Neural progenitor cell (in vitro differentiated cells): ENCODE results near the gene SURF4. TPM values are rescaled to one million over a fixed set of nuclear protein-coding genes. Genes with fewer than 3 reads are reported as not detected.

ENCODE experiments used
- DNase-seq: peaks from one replicate; pipeline ENCODE4 v3.0.0-alpha.2; 2016; ENCODE audit warnings: low spot score
- H2AFZ ChIP-seq: fragments of 200-600 bp; sonication (generic); replicated peaks from 2 replicates; pipeline ENCODE4 v1.6.1; 2016; ENCODE audit warnings: antibody characterized with exemption
- H3F3A ChIP-seq: fragments of 200-600 bp; sonication (generic); 2 replicates; pipeline ENCODE4 v1.6.1; 2016; ENCODE audit warnings: antibody characterized with exemption, low read depth
- H3K27ac ChIP-seq: fragments of 200-600 bp; sonication (generic); 2 replicates; pipeline ENCODE4 v1.5.1; 2016; ENCODE audit warnings: mild to moderate bottlenecking
- H3K27me3 ChIP-seq: fragments of 200-600 bp; sonication (generic); 2 replicates; pipeline ENCODE4 v1.6.1; 2016; ENCODE audit warnings: mild to moderate bottlenecking, moderate library complexity
- H3K36me3 ChIP-seq: fragments of 200-600 bp; sonication (generic); 2 replicates; pipeline ENCODE4 v1.5.1; 2016
- H3K4me1 ChIP-seq: fragments of 200-600 bp; sonication (generic); 2 replicates; pipeline ENCODE4 v1.6.1; 2016; ENCODE audit warnings: mixed run types
- H3K4me2 ChIP-seq: fragments of 200-600 bp; sonication (generic); 2 replicates; pipeline ENCODE4 v1.6.1; 2016
- H3K4me3 ChIP-seq: fragments of 200-600 bp; sonication (generic); 2 replicates; pipeline ENCODE4 v1.5.1; 2016
- H3K79me2 ChIP-seq: fragments of 200-600 bp; sonication (generic); 2 replicates; pipeline ENCODE4 v1.6.1; 2016; ENCODE audit warnings: low read depth
- H3K9ac ChIP-seq: fragments of 200-600 bp; sonication (generic); 2 replicates; pipeline ENCODE4 v1.6.1; 2016
- H3K9me3 ChIP-seq: fragments of 200-600 bp; sonication (generic); 2 replicates; pipeline ENCODE4 v1.5.1; 2016; ENCODE audit warnings: low read depth
- H4K20me1 ChIP-seq: fragments of 200-600 bp; sonication (generic); 2 replicates; pipeline ENCODE4 v1.6.1; 2016; ENCODE audit warnings: low read depth
- H3K27ac Mint-ChIP-seq: 3 replicates; pipeline ENCODE4 v1.8.0; 2021; ENCODE audit warnings: mixed read lengths
- H3K27me3 Mint-ChIP-seq: 2 replicates; pipeline ENCODE4 v1.8.0; 2022; ENCODE audit warnings: low read depth, mild to moderate bottlenecking, inconsistent platforms, moderate library complexity, mixed read lengths; ENCODE audit not compliant: insufficient read depth
- H3K36me3 Mint-ChIP-seq: 3 replicates; pipeline ENCODE4 v1.8.0; 2021; ENCODE audit warnings: mixed read lengths
- H3K4me1 Mint-ChIP-seq: 3 replicates; pipeline ENCODE4 v1.8.0; 2021; ENCODE audit warnings: mixed read lengths
- H3K4me3 Mint-ChIP-seq: 3 replicates; pipeline ENCODE4 v1.8.0; 2021; ENCODE audit warnings: mild to moderate bottlenecking, moderate library complexity, mixed read lengths
- H3K9me3 Mint-ChIP-seq: 3 replicates; pipeline ENCODE4 v1.8.0; 2020; ENCODE audit warnings: mixed read lengths
- EZH2 ChIP-seq: fragments of 200-600 bp; sonication (generic); IDR thresholded peaks from 2 replicates; pipeline ENCODE4 v1.6.1; 2017; ENCODE audit warnings: antibody characterized with exemption, mild to moderate bottlenecking, moderate library complexity
- EZH2phosphoT487 ChIP-seq: fragments of 200-600 bp; sonication (generic); IDR thresholded peaks from 2 replicates; pipeline ENCODE4 v1.6.1; 2017; ENCODE audit warnings: antibody characterized with exemption
- small RNA-seq: library from RNA; depleted of rRNA; stranded (forward); fragments of <200 nt; gene quantifications from one replicate; pipeline ENCODE3, GENCODE V24; 2015
- total RNA-seq: library from RNA; depleted of rRNA; stranded (reverse); fragments of >200 nt; gene quantifications from 2 replicates; pipeline ENCODE4 v1.2.3, GENCODE V29; 2015; ENCODE audit warnings: low replicate concordance
- TF ChIP-seq, protein P1 (sequence below): fragments of 200-600 bp; sonication (generic); IDR thresholded peaks from 2 replicates; pipeline ENCODE4 v1.5.1; 2017; ENCODE audit warnings: antibody characterized with exemption, mild to moderate bottlenecking

The SURF4 gene
- total RNA-seq, 1 donor from 2014 or later: 102 TPM

DNA sequence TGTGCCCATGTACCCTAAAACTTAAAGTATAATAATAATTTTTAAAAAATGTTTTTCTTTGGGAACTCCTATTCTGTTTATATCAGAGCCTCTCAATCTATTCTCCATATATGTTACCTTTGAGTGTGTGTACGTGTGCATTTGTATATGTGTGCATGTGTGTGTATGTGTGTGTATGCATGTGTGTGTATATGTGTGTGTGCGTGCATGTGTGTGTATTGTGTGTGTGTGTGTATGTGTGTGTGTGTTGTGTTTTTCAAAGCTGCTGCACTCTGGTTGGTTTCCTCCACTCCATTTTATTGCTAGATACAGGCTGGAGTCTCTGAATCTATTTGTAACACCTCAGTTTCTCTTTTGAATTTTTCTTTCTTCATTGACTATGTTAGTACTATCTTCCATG lies 59.9 kb downstream of the SURF4 start:
- Mint-ChIP-seq H3K4me1 (no peaks in the 10 kb centered on the region), H3K9me3 (no peaks in the 10 kb centered on the region), H3K36me3 (no peaks in the 10 kb centered on the region), H3K4me3 (no peak overlapping the region), H3K27me3 (peaks cover 3% of the 10 kb centered on the region), H3K27ac (no peak overlapping the region)
- no peak for DNase-seq
- H3K4me3 ChIP-seq: no peak overlapping the region
- no peaks in the 10 kb centered on the region for H3K4me1 ChIP-seq
- no peaks in the 10 kb centered on the region for H4K20me1 ChIP-seq
- no peak overlapping the region for H3K4me2 ChIP-seq
- no peaks in the 10 kb centered on the region for H3K27me3 ChIP-seq
- no peaks in the 10 kb centered on the region for H3K36me3 ChIP-seq
- no peaks in the 10 kb centered on the region for H3F3A ChIP-seq
- H2AFZ ChIP-seq: no peak overlapping the region
- no peak overlapping the region for H3K27ac ChIP-seq
- no peak for TF ChIP-seq EZH2phosphoT487
- TF ChIP-seq, protein P1, sequence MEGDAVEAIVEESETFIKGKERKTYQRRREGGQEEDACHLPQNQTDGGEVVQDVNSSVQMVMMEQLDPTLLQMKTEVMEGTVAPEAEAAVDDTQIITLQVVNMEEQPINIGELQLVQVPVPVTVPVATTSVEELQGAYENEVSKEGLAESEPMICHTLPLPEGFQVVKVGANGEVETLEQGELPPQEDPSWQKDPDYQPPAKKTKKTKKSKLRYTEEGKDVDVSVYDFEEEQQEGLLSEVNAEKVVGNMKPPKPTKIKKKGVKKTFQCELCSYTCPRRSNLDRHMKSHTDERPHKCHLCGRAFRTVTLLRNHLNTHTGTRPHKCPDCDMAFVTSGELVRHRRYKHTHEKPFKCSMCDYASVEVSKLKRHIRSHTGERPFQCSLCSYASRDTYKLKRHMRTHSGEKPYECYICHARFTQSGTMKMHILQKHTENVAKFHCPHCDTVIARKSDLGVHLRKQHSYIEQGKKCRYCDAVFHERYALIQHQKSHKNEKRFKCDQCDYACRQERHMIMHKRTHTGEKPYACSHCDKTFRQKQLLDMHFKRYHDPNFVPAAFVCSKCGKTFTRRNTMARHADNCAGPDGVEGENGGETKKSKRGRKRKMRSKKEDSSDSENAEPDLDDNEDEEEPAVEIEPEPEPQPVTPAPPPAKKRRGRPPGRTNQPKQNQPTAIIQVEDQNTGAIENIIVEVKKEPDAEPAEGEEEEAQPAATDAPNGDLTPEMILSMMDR: no peak
- TF ChIP-seq EZH2: no peak
- H3K79me2 ChIP-seq: no peaks in the 10 kb centered on the region
- no peaks in the 10 kb centered on the region for H3K9me3 ChIP-seq
- no peak overlapping the region for H3K9ac ChIP-seq

Small RNAs within 50 kb of the gene (small RNA-seq; reads per million reads assigned to genes)
- not detected for gene RF00019
- gene SNORD24: not detected
- not detected for gene SNORD36A
- not detected for gene SNORD36B
- not detected for gene SNORD36C

Other genes starting within 250 kb of the SURF4 start
- 2.0 and 3.0 TPM in 2 replicates for gene GBGT1, start 212.1 kb downstream of the SURF4 start, total RNA-seq
- gene OBP2B, start 166.8 kb downstream of the SURF4 start, total RNA-seq: not detected in 2 replicates
- gene ABO, start 100.9 kb downstream of the SURF4 start, total RNA-seq: not detected in 2 replicates
- 13.2 and 32.9 TPM in 2 replicates for gene SURF6, start 39.9 kb downstream of the SURF4 start, total RNA-seq
- gene MED22, start 27.9 kb downstream of the SURF4 start, total RNA-seq: 31.7 and 66.5 TPM in 2 replicates
- gene RPL7A, start 27.8 kb downstream of the SURF4 start, total RNA-seq: 3,449 and 3,613 TPM in 2 replicates
- 31.0 and 36.7 TPM in 2 replicates for gene SURF1, start 19.6 kb downstream of the SURF4 start, total RNA-seq
- gene SURF2, start 19.5 kb downstream of the SURF4 start, total RNA-seq: 16.0 and 19.6 TPM in 2 replicates
- 0.58 and 0.65 TPM in 2 replicates for gene STKLD1, start 306 bp upstream of the SURF4 start, total RNA-seq
- 17.9 and 24.9 TPM in 2 replicates for gene REXO4, start 42.0 kb upstream of the SURF4 start, total RNA-seq
- gene ADAMTS13, start 46.3 kb upstream of the SURF4 start, total RNA-seq: 2.4 and 6.1 TPM in 2 replicates
- 15.7 and 29.3 TPM in 2 replicates for gene CACFD1, start 83.9 kb upstream of the SURF4 start, total RNA-seq
- 2.3 and 8.8 TPM in 2 replicates for gene SLC2A6, start 103.0 kb upstream of the SURF4 start, total RNA-seq
- gene MYMK, start 148.9 kb upstream of the SURF4 start, total RNA-seq: not detected in 2 replicates
- 0.30 and 0.99 TPM in 2 replicates for gene ADAMTSL2, start 158.6 kb upstream of the SURF4 start, total RNA-seq
- 0.31 TPM in 1 of 2 replicates, not detected in the other for gene FAM163B, start 233.3 kb upstream of the SURF4 start, total RNA-seq